ENCODE measurements around the gene DCT. TPM values are rescaled to one million over a fixed set of nuclear protein-coding genes. Genes with fewer than 3 reads are reported as not detected.

The DCT gene
- total RNA-seq, 1 experiment from 2014 or later = not detected

GRCh38 chr13:94413598-94413944 lies 65.9 kb downstream of the DCT start:
- ChIA-PET CTCF (no interaction called here), POLR2A (no interaction called here)
- Histone ChIP-seq H3K36me3 (ENCODE audit: control insufficient read depth, insufficient read depth, low read length) (no peaks in the 10 kb centered on the region), H3K4me1 (ENCODE audit: control insufficient read depth, insufficient read depth, low read length) (no peaks in the 10 kb centered on the region), H3K9me3 (ENCODE audit: control insufficient read depth, insufficient read depth, low read depth, low read length) (no peaks in the 10 kb centered on the region; the same call in 1 of the 2 replicates), H3K27ac (ENCODE audit: low read length) (no peak overlapping the region), H3K27me3 (ENCODE audit: control insufficient read depth, insufficient read depth, low read length) (no peaks in the 10 kb centered on the region), H3K4me3 (ENCODE audit: low read depth in 2 of 2, low read length in 2 of 2) (no peak overlapping the region)
- in situ Hi-C loops (cut with HindIII; ENCODE audit: low pct_unique_long_range_greater_than_20kb, low sequenced_read_pairs) (no loop called here), intact Hi-C loops (cut with micrococcal nuclease; ENCODE audit: unreplicated experiment) (no loop called here)
- TF ChIP-seq POLR2AphosphoS5 (IDR thresholded peaks at IDR 0.05; ENCODE audit: low read depth, low read length) = no peak
- TF ChIP-seq CTCF (IDR thresholded peaks at IDR 0.05) = no peak
- no peak for TF ChIP-seq SIN3A (IDR thresholded peaks at IDR 0.05; ENCODE audit: borderline replicate concordance, insufficient read depth, low read depth, low read length)
- no peak for TF ChIP-seq TCF7L2 (IDR thresholded peaks at IDR 0.05; ENCODE audit: low read depth, low read length)
- no peak for TF ChIP-seq REST (IDR thresholded peaks at IDR 0.05; ENCODE audit: insufficient read depth in 1 of 2, low read depth in 2 of 2, low read length in 1 of 2)
- BruUV-seq (replicated peaks) = no TSS peak
- ATAC-seq (no peak), DNase-seq (ENCODE audit: low read depth, low spot score) (no peak)

GRCh38 chr13:94412870-94413597 lies 66.4 kb downstream of the DCT start:
- Histone ChIP-seq H3K27me3 (ENCODE audit: control insufficient read depth, insufficient read depth, low read length) (no peaks in the 10 kb centered on the region), H3K4me1 (ENCODE audit: control insufficient read depth, insufficient read depth, low read length) (no peaks in the 10 kb centered on the region), H3K36me3 (ENCODE audit: control insufficient read depth, insufficient read depth, low read length) (no peaks in the 10 kb centered on the region), H3K27ac (ENCODE audit: low read length) (no peak overlapping the region), H3K9me3 (ENCODE audit: control insufficient read depth, insufficient read depth, low read depth, low read length) (no peaks in the 10 kb centered on the region; the same call in 1 of the 2 replicates), H3K4me3 (ENCODE audit: low read depth in 2 of 2, low read length in 2 of 2) (no peak overlapping the region)
- BruUV-seq (replicated peaks) = no TSS peak
- CTCF ChIA-PET = no interaction called here
- TF ChIP-seq POLR2AphosphoS5 (IDR thresholded peaks at IDR 0.05; ENCODE audit: low read depth, low read length) = no peak
- no peak for TF ChIP-seq CTCF (IDR thresholded peaks at IDR 0.05)
- TF ChIP-seq REST (IDR thresholded peaks at IDR 0.05; ENCODE audit: insufficient read depth in 1 of 2, low read depth in 2 of 2, low read length in 1 of 2) = no peak
- TF ChIP-seq SIN3A (IDR thresholded peaks at IDR 0.05; ENCODE audit: borderline replicate concordance, insufficient read depth, low read depth, low read length) = no peak
- no peak for TF ChIP-seq TCF7L2 (IDR thresholded peaks at IDR 0.05; ENCODE audit: low read depth, low read length)
- ATAC-seq = no peak
- POLR2A ChIA-PET = no interaction called here
- no peak for DNase-seq (ENCODE audit: low read depth, low spot score)
- intact Hi-C loops (cut with micrococcal nuclease; ENCODE audit: unreplicated experiment) (no loop called here), in situ Hi-C loops (cut with HindIII; ENCODE audit: low pct_unique_long_range_greater_than_20kb, low sequenced_read_pairs) (no loop called here)

All from Panc1 (cell line).